Prostate gland (tissue), 2 donors: ENCODE results near the gene BHLHE41. TPM values are rescaled to one million over a fixed set of nuclear protein-coding genes. Genes with fewer than 3 reads are reported as not detected.

Experiments used
- DNase-seq: peaks from one replicate; pipeline ENCODE4 v3.0.0-alpha.2; 2019; ENCODE audit warnings: low spot score
- H3K27ac ChIP-seq, 2 donors: fragments of 200-600 bp; sonication (generic); 2 replicates each; pipeline ENCODE4 v1.5.1; 2017 to 2019
- H3K27me3 ChIP-seq: fragments of 200-600 bp; sonication (generic); replicated peaks from 2 replicates; pipeline ENCODE4 v1.5.1; 2019; ENCODE audit not compliant: insufficient read depth
- H3K36me3 ChIP-seq, 2 donors: fragments of 200-600 bp; sonication (generic); 1 replicate in 1 of 2; 2 replicates in 1 of 2; pipeline versions ENCODE4 v1.5.1 to v1.8.1; 2017 to 2019
- H3K4me1 ChIP-seq: fragments of 200-600 bp; sonication (generic); replicated peaks from 2 replicates; pipeline ENCODE4 v1.5.1; 2019
- H3K4me3 ChIP-seq, 2 donors: fragments of 200-600 bp; sonication (generic); 2 replicates each; pipeline ENCODE4 v1.5.1; 2017 to 2019
- H3K9me3 ChIP-seq: fragments of 200-600 bp; sonication (generic); 2 replicates; pipeline ENCODE4 v1.5.1; 2017
- POLR2A ChIP-seq: fragments of 450-650 bp; IDR thresholded peaks from one replicate; pipeline ENCODE4 v1.6.1; 2016; ENCODE audit warnings: antibody characterized with exemption, mild to moderate bottlenecking
- POLR2AphosphoS5 ChIP-seq: sonication (generic); formaldehyde crosslinking; IDR thresholded peaks from one replicate; pipeline ENCODE4 v1.6.1; 2017; ENCODE audit warnings: antibody characterized with exemption
- WGBS: methylation state at CpG from one replicate; pipeline ENCODE4 v1.1.5; 2018; 5-methylcytosine and 5-hydroxymethylcytosine counted together
- intact Hi-C: fragments of 100-400 bp; cut with DNase I; formaldehyde crosslinking; loops from one replicate; pipeline ENCODE4 v1.14.2; 2022
- total RNA-seq, 2 donors: library from RNA; depleted of rRNA; stranded (reverse); fragments of >200 nt; gene quantifications; one replicate each; pipeline ENCODE4 v1.1.0, GENCODE V29; 2016
- TF ChIP-seq, protein P1 (sequence below), 4 experiments: fragments of 200-600 bp in 2 of 4; fragments of 450-650 bp in 2 of 4; sonication (generic) in 2 of 4; IDR thresholded peaks; 1 replicate in 3 of 4; 2 replicates in 1 of 4; pipeline ENCODE4 v1.5.1; 2016 to 2019; ENCODE audit warnings: antibody characterized with exemption in 4 of 4, mild to moderate bottlenecking in 2 of 4, moderate library complexity in 2 of 4

The BHLHE41 gene
- total RNA-seq, 2 donors from 2014 or later, result 11.3 to 31.5 TPM

DNA sequence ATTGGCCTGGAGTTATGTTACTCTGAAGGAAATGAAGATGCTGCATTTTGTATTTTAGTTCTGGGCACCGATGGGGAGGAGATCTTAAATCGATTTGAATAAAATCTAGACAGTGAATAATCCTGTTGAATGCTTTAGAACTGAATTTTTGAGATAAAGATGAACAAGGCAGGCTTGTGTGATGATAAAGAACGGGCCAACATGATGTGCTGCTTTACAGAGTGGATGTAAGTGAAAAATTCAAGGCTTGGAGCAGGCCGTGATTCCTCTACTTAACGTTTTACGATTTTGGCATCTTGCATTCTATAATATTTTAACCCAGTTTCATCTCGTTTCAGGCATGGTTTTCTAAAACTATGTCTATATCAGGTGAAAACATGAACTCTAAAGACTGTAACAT, 23.5 kb upstream of the BHLHE41 start:
- WGBS, result 70% methylated on average over 7 of the region's 7 CpGs
- no peaks in the 10 kb centered on the region for H3K27me3 ChIP-seq
- intact Hi-C loops, result no loop called here
- TF ChIP-seq, protein P1, sequence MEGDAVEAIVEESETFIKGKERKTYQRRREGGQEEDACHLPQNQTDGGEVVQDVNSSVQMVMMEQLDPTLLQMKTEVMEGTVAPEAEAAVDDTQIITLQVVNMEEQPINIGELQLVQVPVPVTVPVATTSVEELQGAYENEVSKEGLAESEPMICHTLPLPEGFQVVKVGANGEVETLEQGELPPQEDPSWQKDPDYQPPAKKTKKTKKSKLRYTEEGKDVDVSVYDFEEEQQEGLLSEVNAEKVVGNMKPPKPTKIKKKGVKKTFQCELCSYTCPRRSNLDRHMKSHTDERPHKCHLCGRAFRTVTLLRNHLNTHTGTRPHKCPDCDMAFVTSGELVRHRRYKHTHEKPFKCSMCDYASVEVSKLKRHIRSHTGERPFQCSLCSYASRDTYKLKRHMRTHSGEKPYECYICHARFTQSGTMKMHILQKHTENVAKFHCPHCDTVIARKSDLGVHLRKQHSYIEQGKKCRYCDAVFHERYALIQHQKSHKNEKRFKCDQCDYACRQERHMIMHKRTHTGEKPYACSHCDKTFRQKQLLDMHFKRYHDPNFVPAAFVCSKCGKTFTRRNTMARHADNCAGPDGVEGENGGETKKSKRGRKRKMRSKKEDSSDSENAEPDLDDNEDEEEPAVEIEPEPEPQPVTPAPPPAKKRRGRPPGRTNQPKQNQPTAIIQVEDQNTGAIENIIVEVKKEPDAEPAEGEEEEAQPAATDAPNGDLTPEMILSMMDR (IDR thresholded peaks at IDR 0.05), result no peak
- no peak for TF ChIP-seq POLR2AphosphoS5
- TF ChIP-seq POLR2A, result no peak
- no peaks in the 10 kb centered on the region for H3K9me3 ChIP-seq
- no peak for DNase-seq
- no peaks in the 10 kb centered on the region for H3K36me3 ChIP-seq
- no peak overlapping the region for H3K27ac ChIP-seq
- H3K4me1 ChIP-seq, result no peaks in the 10 kb centered on the region
- H3K4me3 ChIP-seq, result no peak overlapping the region

DNA sequence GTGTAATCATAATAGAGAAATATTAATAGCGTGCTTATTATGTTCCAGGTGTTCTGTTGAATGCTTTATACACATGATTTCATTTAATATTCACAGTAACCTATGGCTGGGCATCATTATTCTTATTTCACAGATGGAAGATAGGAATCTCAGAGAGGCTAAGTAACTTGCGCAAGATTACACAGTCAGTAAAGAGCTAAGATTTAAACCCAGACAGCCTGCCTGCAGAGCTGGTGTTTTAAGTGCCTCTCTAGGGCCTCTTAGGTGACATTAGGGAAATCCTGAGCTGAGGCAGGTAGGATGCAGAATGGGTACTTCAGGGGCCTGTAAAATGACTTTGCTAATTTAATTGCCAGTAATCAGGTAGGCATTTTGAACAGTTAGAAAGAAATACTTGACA, 18.5 kb upstream of the BHLHE41 start:
- no peak for TF ChIP-seq POLR2A
- no peak for TF ChIP-seq POLR2AphosphoS5
- TF ChIP-seq, protein P1 (IDR thresholded peaks at IDR 0.05), result no peak
- H3K36me3 ChIP-seq, result no peaks in the 10 kb centered on the region
- DNase-seq, result no peak
- no peak overlapping the region for H3K4me3 ChIP-seq
- no peak overlapping the region for H3K27ac ChIP-seq
- 76% methylated on average over 2 of the region's 2 CpGs for WGBS
- no peaks in the 10 kb centered on the region for H3K9me3 ChIP-seq
- no peaks in the 10 kb centered on the region for H3K27me3 ChIP-seq
- no peaks in the 10 kb centered on the region for H3K4me1 ChIP-seq
- intact Hi-C loops, result no loop called here

- H3K36me3 ChIP-seq, result no peaks in the 10 kb centered on the region
- TF ChIP-seq, protein P1 (IDR thresholded peaks at IDR 0.05), result no peak
- no peak for TF ChIP-seq POLR2A
- TF ChIP-seq POLR2AphosphoS5, result no peak
- no peaks in the 10 kb centered on the region for H3K9me3 ChIP-seq
- no peak for DNase-seq
- H3K27me3 ChIP-seq, result no peaks in the 10 kb centered on the region
- no peaks in the 10 kb centered on the region for H3K4me1 ChIP-seq
- no peak overlapping the region for H3K4me3 ChIP-seq
- intact Hi-C loops, result no loop called here
- no peak overlapping the region for H3K27ac ChIP-seq
Measured at GRCh38 chr12:26138860-26139259, 14.0 kb upstream of the BHLHE41 start.

DNA sequence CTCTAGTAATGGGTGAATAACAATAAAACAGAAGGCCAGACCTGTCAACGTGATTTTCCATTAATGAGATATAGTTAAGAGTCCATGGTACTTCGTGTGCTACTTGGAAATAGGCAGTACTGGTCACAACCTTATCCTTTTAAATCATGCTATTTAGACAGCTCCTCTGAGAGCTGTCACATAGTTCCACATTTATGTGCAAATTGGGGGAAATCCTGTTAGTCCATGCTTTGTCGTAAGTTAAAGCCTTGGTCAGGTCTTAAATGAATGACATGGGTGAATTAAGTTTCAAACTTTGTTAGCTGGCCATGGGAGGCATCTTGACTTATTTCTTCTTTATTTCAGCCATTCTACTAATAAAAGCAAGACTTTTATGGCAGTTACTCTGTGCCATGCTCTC, 11.9 kb upstream of the BHLHE41 start:
- no peak for TF ChIP-seq POLR2A
- no peak for TF ChIP-seq POLR2AphosphoS5
- TF ChIP-seq, protein P1 (IDR thresholded peaks at IDR 0.05), result no peak
- Histone ChIP-seq H3K9me3 (no peaks in the 10 kb centered on the region), H3K27me3 (no peaks in the 10 kb centered on the region), H3K27ac (no peak overlapping the region), H3K4me1 (no peaks in the 10 kb centered on the region), H3K36me3 (no peaks in the 10 kb centered on the region), H3K4me3 (no peak overlapping the region)
- no peak for DNase-seq
- 43% methylated on average over 3 of the region's 3 CpGs for WGBS
- intact Hi-C loops, result no loop called here

DNA sequence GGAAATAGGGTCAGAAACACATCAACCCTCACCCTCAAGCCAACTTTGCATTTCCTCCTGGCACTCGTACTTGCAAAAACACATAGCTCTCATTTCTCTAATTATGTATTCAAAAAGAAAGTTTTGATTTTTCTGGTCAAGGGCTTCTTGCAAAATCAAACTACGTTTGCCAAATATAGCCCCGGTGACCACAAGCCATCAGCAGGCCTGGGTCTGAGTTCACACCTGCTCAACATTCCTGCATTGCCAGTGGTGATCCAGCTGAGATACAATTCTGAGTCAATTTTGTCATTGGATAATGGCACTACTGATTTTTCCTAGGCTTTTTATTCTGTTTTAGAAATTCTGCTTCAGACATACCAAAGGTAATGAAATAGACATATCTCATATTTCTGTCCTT, 10.7 kb upstream of the BHLHE41 start:
- WGBS, result 68% methylated on average over 3 of the region's 3 CpGs
- no peak for DNase-seq
- intact Hi-C loops, result no loop called here
- Histone ChIP-seq H3K27ac (no peak overlapping the region), H3K27me3 (no peaks in the 10 kb centered on the region), H3K9me3 (no peaks in the 10 kb centered on the region), H3K4me3 (no peak overlapping the region), H3K36me3 (no peaks in the 10 kb centered on the region), H3K4me1 (no peaks in the 10 kb centered on the region)
- TF ChIP-seq POLR2AphosphoS5, result no peak
- no peak for TF ChIP-seq POLR2A
- TF ChIP-seq, protein P1 (IDR thresholded peaks at IDR 0.05), result no peak
